ENCODE data around the gene HIF3A.

GRCh38 chr19:46374536-46375475, 78.0 kb downstream of the HIF3A start:
- no peak for TF ChIP-seq CTCF (IDR thresholded peaks at IDR 0.05)
- no peak for TF ChIP-seq POLR2A (IDR thresholded peaks at IDR 0.05)
